HUDEP-2 (cell line): ENCODE measurements around the gene LINGO1.

Experiments
- DNase-seq, 76 experiments: peaks; one replicate each; lab custom pipeline; 2025; ENCODE audit not compliant: unreplicated experiment in 76 of 76; lab: John Stamatoyannopoulos, UW

LINGO1 gene

DNA sequence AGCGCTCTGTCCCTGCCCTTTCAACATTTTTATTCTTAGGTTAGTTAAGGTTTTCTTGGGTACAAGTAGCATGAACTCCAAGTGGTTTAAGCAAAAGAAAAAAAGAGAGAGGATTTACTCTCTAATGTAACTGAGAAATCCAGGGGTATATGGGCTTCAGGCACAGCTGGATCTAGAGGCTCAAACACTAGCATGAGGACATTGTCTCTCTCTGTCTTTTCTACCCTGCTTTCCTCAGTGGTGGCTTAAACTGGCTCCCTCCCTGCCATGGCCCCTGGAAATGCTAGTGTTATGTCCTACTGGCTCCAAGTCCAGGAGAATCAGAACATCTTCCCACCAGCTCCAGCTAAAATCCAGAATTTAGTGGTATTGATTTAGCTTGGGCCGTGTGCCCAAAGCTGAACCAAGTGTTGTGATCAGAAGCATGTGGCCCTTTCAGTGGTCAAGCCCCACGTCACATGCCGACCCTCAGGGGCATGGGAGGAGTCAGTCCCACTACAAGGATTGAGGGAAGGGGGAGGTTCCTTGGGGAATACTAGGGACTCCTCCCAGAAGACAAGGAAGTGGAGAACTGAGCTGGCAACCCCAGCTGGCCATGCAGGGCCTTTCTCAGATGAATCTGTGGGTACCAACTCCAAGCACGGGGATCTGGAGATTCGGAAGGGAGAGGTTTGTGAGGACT is 58.0 kb downstream of the LINGO1 start:
- DNase-seq = no peak

DNA sequence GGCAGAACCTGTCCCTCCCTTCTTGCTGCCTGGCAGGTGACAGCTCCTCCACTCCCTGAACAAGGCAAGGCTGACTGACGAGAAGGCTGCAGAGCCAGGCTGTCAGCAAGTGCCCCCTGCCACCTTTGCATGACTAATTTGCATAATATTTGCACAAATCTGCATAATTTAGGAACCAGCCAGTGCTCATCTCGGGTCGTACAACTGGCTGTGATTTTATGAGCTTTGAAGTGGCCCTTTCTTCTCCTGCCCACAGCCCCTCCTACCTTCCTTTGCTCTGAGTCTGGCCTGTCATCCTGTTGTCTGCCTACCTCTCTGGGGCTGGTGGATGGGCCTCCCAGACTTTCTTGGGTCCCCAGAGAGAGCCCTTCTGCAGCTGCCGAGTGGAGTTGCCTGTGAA is 58.9 kb downstream of the LINGO1 start:
- DNase-seq = no peak

DNA sequence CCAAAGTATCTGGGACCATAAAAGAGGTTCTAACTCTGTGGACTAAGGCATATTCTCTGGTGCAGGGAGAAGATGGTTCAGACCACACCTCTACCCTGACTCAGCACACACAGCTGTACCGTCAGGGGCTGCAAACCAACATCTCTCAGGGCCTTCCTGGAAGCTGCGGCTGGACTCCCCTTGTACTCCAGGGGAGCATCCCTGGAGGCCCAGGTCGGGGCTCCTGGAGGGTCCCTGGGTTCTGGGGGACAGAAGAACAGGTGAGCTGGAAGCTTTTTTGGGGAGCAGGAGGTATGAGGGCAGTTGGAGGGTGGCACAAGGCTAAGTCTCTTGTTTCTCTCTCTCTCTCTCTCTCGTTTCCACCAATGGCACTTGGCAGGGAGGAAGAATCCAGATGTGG is 60.5 kb downstream of the LINGO1 start:
- DNase-seq = no peak

DNA sequence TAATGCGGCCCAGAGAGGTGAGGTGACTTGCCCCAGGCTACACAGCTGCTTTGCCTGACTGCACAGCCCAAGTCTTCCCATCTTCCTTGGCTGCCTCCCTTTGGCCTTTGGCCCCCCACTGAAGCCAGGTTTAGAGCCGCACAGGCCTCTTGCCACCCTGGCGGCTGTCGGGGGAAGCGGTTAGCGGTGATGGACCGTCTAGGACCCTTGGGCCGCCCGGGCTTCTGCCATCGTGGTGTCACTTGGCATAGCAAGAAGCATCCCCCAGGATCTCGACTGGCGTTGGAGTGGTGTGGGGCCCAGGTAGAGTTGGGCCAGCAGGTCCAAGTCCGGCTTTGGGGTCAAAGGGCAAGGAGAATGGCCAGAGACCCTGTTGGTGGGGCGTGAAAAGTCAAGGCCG is 61.0 kb downstream of the LINGO1 start:
- DNase-seq = no peak

DNA sequence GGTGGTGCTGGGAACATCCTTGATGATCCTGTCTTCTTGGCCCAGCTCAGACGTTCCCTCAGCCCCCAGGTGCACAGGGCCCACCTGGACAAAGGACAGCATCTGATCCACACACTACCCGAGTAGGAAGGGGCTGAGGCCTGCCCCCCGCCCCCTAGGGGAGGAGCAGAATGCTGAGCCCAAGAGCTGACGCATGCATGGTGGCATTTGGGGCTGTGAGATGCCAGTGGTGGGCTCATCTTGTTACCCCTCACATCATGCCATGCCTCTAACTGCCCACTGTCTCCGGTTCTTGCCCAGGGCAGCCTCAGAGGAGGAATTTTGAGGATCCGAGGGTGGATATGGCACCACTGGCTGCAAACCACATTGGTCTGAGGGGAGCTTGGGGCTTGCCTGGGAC is 61.5 kb downstream of the LINGO1 start:
- no peak for DNase-seq

DNA sequence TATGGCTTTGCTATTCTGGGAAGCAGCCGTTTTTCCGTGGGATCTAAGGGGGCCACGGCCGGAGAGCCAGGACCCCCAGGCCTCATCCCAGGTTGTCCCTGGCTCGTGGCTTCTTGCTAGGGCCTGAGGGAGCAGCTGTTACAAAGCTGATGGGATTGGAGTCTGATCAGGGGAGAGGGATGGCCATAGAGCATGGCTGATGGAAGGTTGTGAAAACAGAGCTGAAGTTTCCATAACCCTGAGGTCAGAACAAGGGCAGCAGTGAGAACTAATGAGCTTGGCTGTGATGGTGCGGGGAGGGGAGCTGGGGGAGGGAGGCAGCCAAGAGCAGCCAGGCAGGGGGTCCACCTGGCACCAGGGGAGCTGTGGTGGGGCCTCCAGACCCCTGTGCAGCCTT is 63.0 kb downstream of the LINGO1 start:
- no peak for DNase-seq

DNA sequence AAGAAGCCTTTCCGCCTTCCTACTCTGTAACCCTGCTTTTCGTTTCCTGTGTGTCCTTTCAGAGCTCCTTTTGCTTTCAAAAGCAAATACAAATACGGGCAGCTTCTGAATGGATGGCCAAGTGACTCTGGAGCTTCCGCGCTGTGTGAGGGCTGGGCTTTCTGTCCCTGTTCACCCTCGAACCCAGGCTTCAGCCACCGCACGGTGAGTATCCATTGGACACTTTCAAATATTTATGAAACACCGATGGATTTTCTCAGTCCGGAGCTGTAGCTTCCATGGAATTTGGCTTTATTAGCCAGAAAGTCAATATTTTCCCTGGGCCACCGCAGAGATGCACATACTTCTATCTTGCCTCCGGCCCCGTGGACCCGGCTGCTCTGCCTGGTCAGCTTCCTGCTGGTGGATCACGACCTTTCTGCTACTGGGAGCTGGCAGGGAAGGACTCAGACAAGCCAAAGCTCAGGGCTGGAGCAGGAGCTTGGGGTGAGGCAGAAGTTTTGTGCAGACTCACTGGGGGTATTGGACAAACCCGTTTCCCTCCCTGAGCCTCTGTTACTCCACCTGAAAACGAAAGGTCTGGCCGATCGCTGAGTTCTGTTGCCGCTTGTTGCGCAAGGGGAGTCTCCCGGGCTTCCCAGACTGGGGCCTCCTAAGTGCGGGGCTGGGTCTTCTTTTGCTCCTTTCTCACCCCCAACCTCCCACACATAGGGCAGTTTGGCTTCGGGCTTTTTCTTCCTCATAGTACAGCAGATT is 63.6 kb downstream of the LINGO1 start:
- no peak for DNase-seq

DNA sequence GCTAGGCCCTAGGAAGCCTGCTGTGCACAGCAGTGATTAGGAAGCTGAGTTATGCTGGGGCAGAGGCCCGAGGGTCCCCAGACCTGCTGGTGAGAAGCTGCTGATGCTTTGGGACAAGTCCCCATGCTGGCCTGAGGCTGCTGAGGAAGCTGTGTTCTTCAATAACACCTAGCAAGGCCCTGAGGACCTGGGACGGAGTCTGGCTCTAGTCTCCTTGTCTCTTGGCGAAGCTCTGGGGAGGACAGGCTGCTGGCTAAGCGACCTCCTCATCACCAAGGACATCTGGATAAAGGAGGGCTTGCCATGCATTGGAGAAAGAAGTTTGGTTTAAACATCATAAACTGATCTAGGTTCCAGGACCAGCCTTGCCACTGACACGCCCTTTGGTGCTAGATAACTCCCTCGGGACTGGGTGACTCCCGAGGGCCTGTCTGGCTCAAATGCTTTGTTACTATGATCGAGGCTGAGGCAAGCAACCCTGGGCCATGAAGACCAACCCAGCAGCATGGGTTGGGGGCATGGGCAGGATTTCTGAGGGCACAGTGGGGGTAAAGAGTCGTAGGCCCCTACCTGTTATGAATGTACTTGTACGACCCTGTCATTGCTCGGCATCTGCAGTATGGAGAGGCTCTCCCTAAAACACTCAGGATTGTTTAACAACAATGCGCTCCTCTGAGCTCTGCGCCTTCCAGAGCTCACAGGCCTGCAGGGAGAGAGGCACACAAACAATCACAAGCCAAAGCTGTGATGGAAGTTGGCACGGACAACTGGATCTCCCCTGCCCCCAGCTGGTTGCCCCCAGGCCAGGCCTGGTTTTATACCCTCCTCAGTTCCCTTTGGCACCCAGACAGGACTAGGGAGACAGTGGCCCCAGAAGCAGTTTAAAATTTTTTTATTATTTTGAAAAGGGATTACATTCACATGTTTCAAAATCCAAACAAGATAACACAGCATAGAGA is 64.4 kb downstream of the LINGO1 start:
- peak in 1 of 76 experiments; percentile 3 for DNase-seq

DNA sequence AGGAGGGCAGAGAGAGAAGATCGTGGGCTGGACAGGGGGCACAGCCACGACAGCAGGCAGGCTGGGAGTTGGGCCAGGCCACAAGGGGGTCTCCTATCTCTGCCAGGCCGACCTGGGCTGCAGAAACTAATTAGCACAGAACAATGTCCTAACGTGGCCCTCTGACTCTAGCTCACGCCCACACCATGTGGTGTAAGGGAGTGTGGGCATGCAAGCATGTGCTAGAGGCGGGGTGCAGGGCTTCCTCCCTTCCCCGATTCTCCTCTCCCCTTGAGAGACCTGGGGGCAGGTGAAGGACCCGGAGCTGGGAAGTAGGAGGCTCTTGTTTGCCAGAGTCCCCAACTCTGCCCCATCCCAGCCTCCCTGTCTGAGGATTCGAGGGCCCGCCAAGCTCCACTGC is 65.5 kb downstream of the LINGO1 start:
- DNase-seq = no peak

DNA sequence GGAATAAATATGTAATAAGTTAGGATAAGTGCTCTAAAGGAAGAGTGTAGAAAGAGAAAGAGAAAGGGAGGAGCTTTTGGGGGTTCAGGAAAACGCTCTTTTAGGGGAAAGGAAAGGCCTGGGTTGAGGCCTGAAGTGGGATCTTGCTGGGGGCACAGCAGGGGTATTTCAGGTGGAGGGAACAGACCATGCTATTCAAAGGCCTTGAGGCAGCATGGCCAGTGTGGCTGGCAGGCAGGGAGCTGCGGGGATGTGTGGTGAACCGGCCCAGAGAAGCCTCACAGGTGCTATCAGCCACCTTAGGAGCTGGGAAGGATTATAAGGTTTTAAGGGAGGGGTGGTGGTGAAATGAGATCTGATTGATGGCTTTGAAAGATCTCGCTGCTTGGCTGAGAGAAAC is 66.6 kb downstream of the LINGO1 start:
- no peak for DNase-seq

DNA sequence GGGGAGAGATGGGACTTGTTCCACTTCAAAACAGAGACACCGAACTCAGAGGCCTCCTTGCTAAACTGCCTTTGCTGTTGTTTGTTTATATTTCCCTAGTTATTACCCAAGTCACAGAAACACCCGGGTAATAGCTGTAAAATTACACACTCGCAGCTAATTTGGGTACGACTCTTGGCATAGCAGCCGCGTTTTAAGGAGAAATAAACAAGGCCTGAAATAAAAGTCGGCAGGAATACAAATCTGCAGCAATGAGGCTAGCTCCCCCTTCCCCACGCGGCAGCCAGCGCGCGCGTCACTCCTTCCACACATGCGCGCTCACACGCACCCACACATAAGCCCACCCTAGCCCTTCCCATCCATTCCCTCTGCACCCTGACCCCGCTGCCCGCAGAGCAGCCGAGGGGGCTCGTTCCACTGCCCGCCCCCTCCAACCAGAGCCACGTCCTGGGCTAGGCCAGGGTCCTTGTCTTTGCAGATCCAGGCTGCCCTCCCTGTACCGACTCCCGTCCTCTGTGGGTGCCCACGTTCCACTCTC is 67.3 kb downstream of the LINGO1 start:
- DNase-seq = no peak

DNA sequence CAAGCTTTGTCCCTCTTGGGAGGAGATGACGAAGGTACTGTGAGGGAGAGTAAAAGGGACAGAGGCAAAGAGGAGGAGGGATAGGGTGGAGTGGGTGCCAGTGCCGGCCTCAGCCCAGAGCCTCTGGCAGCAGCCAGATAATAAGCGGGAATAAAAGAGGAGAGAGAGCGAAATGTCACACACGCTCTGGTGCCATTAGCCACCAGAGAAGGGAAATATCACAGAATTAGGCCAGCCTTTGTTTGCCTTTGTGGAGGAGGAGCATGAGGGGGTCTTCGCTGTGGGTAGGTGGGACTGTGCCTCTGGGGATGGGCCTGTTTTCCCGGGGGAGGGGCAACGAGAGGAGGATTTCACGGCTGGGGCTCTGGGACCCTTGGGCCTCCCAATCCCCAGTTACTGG is 67.8 kb downstream of the LINGO1 start:
- no peak for DNase-seq

DNA sequence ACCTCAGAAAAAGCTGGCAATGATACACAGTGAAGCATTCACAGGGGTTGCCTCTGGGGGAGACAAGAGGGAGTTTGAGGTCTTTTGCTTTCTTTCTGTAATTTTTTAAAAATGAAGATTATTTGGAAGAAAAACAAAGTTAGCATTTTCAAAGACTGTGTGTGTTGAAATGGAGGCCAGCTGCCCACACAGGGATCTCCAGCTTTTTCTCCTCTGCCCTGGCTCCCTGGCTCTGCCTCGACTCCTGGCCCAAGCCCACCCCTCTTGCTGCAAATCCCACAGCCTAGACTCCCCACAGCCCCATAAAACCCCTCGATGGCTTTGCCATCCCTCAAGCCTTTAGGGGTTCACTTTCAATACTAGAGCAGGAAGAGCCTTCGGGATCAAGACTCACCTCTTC is 68.4 kb downstream of the LINGO1 start:
- no peak for DNase-seq

DNA sequence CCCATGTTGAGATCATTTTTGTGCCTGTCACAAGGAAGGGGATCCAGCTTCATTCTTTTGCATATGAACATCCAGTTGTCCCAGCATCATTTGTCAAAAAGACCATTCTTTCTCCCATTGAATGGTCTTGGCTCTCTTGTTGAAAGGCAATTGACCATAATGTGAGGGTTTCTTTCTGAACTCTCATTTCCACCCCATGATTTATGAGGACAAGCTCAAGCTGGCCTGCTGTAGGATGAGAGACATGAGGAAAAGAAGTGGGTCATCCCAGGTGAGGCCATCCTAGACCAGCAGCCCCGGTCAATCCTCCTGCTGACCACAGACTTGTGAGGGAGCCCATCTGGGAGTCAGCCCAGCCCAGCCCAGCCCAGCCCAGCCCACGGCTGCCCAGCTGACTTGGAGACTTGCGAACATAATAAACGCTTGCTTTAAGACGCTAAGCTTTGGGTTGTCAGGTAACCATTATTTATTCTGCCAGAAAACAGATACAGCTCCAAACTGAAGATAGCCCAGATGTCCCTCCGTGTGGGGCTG is 69.0 kb downstream of the LINGO1 start:
- DNase-seq = no peak
